Adrenal gland (tissue), 5 donors: Measurements from ENCODE around the gene SAMD4B.

Source experiments
- POLR2A ChIP-seq, 2 donors: fragments of 450-650 bp; IDR thresholded peaks; one replicate each; pipeline ENCODE4 v1.6.1; 2017; ENCODE audit warnings: antibody characterized with exemption in 2 of 2, mild to moderate bottlenecking in 2 of 2, moderate library complexity in 1 of 2
- TF ChIP-seq, protein P1 (sequence below), 6 experiments: fragments of 450-650 bp in 4 of 6; fragments of 200-600 bp in 2 of 6; sonication (generic) in 1 of 6; IDR thresholded peaks; 1 replicate in 5 of 6; 2 replicates in 1 of 6; pipeline versions ENCODE4 v1.5.1 to v1.8.0; 2016 to 2021; ENCODE audit warnings: antibody characterized with exemption in 6 of 6, mild to moderate bottlenecking in 2 of 6, moderate library complexity in 1 of 6
- donor health status: DM: no; HTN: no; CAD: no.

DNA sequence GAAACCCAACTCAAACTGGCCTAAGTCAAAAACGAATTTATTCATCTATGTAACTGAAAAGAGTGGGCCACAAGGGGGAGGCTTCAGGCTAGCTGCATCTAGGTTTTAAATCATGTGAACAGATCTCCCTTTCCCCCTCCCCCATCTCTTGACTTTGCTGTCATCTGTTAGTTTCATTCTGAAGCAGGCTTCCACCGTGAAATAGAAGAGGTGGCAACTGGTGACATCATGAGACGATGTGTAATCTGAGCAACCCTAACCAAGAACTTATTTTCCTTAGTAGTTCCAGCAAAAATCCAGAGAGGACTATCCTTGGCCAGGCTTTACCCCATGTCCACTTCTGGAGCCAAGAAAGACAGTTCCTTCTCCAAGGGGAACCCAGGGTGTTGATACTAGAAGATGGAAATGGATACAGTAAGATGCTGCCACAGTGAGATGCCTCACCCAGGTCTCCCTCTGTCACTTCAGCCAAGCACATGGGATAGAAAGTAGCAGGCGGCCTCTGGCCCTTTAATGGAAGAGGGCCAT lies 9.4 kb downstream of the SAMD4B start:
- TF ChIP-seq, protein P1, sequence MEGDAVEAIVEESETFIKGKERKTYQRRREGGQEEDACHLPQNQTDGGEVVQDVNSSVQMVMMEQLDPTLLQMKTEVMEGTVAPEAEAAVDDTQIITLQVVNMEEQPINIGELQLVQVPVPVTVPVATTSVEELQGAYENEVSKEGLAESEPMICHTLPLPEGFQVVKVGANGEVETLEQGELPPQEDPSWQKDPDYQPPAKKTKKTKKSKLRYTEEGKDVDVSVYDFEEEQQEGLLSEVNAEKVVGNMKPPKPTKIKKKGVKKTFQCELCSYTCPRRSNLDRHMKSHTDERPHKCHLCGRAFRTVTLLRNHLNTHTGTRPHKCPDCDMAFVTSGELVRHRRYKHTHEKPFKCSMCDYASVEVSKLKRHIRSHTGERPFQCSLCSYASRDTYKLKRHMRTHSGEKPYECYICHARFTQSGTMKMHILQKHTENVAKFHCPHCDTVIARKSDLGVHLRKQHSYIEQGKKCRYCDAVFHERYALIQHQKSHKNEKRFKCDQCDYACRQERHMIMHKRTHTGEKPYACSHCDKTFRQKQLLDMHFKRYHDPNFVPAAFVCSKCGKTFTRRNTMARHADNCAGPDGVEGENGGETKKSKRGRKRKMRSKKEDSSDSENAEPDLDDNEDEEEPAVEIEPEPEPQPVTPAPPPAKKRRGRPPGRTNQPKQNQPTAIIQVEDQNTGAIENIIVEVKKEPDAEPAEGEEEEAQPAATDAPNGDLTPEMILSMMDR (IDR thresholded peaks at IDR 0.05) = no peak
- TF ChIP-seq POLR2A (IDR thresholded peaks at IDR 0.05) = no peak
